HG02884 (cell line): ENCODE results near the gene PIK3CB.
"Not testable (repeated sequence)": the region's sequence is repeated elsewhere in the genome, so short reads cannot be mapped to it uniquely, and the experiment has no call there.

Source experiments
- ATAC-seq: cut with Tn5 transposase; IDR thresholded peaks from one replicate; pipeline ENCODE4 v1.9.1; 2021; ENCODE audit warnings: mild to moderate bottlenecking, moderate library complexity; ENCODE audit not compliant: unreplicated experiment

PIK3CB gene

GRCh38 chr3:138809500-138810256, 25.1 kb downstream of the PIK3CB start:
- no peak for ATAC-seq

GRCh38 chr3:138806376-138807080, 28.2 kb downstream of the PIK3CB start:
- no peak for ATAC-seq

GRCh38 chr3:138803006-138803653, 31.6 kb downstream of the PIK3CB start:
- no peak for ATAC-seq

GRCh38 chr3:138802223-138802622, 32.5 kb downstream of the PIK3CB start:
- not testable (repeated sequence) for ATAC-seq

GRCh38 chr3:138801792-138802191, 32.9 kb downstream of the PIK3CB start:
- no peak for ATAC-seq

GRCh38 chr3:138800248-138800647, 34.5 kb downstream of the PIK3CB start:
- ATAC-seq, result no peak

- ATAC-seq, result no peak
These were observed 34.9 kb downstream of the PIK3CB start for GRCh38 chr3:138799822-138800221.

DNA sequence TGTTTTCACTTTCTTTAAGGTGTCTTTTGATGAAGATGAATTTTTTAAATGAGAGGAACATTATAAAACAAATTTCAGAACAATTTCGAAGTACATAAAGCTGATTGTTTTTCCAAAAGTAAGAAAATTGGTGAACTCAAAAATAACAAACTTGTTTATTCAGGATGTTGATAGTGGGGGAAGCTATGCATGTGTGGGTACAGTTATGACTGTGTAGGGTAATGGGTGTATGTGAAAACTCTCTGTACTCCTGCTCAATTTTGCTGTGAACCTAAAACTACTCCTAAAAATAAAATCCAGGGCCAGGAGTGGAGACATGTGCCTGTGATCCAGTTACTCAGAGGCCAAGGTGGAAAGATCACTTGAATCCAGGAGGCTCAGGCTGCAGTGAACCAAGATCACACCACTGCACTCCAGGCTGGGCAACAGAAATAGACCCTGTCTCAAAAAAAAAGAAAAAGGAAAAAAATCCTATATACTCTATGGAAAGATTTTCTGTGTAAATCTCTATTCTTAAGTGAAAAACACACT, 37.2 kb downstream of the PIK3CB start:
- no peak for ATAC-seq

GRCh38 chr3:138796761-138797160, 38.0 kb downstream of the PIK3CB start:
- ATAC-seq, result no peak

DNA sequence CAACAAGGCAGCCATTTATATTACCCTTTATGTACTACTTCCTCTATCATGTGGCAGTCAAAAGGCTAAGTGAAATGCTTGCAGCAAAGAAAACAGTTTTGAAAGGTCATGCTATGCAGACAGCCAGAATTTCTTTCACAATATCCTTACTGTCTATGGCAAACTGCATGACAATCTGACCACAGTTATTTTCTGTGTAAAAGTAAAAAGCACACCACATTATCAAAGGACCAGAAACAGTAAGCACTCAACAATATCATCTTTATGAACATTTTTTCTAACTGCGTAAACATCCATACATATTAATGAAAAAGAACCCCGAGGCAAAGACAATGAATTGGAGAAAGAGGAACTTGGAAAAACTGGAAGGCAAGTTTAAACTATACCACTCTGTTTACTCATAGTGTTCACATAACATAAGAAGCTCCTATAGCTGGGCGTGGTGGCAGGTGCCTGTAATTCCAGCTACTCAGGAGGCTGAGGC, 47.9 kb downstream of the PIK3CB start:
- ATAC-seq, result no peak

DNA sequence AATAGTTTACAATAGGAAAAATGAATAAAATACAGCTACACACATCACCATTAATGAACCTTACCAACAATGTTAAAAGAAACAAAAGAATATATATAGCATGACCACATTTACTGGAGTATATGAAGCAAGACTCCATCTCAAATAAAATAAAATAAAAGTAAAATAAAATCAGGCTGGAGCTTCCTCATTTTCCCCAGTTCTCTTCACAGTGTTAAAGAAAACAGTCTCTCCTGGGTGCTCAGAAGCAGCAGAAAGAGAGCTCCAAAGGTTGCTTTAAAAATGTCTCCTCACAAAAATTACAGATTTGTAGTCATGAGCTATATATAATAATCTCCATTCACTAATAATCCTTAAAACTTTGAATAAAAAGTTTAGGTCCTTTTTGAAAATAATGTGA, 48.8 kb downstream of the PIK3CB start:
- no peak for ATAC-seq

- not testable (repeated sequence) for ATAC-seq
These were observed 49.3 kb downstream of the PIK3CB start for GRCh38 chr3:138785362-138785857.

GRCh38 chr3:138782755-138783154, 52.0 kb downstream of the PIK3CB start:
- ATAC-seq, result no peak

DNA sequence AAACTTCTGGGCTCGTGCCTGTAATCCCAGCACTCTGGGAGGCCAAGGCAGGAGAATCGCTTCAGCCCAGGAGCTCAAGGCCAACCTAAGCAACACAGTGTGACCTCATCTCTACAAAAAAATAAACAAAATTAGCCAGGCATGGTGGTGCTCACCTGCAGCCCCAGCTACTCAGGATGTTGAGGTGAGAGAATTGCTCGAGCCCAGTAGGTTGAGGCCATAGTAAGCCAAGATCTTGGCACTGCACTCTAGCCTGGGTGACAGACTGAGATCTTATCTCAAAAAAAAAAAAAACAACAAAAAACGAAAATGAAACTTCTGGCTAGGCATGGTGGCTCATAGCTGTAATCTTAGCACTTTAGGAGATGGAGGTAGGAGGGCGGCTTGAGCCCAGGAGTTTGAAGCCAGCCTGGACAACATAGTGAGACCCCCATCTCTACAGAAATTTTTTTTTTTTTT, 53.7 kb downstream of the PIK3CB start:
- no peak for ATAC-seq

GRCh38 chr3:138778643-138779042, 56.1 kb downstream of the PIK3CB start:
- no peak for ATAC-seq

- ATAC-seq, result no peak
These were observed 57.8 kb downstream of the PIK3CB start for GRCh38 chr3:138776961-138777360.

DNA sequence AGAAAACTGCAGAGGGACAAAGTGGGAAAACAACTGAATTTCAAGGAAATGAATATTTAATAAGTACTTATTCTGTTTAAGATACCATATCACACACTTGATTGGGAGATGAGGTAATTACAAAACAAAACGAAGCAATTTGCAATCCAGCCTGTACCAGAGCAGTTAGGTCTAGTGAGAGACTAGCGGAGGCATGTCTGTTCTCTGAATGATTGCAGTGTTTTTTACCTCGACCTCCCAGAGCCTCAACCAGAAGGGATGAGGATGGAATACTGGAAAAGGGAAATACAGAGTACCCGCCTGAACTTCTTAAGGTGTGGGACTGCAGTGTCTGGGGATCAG, 59.5 kb downstream of the PIK3CB start:
- ATAC-seq, result no peak

- ATAC-seq, result no peak
These were observed 60.0 kb downstream of the PIK3CB start for GRCh38 chr3:138774529-138775253.

GRCh38 chr3:138771585-138771984, 63.1 kb downstream of the PIK3CB start:
- ATAC-seq, result no peak

- no peak for ATAC-seq
These were observed 65.1 kb downstream of the PIK3CB start for GRCh38 chr3:138769616-138770015.

- no peak for ATAC-seq
These were observed 65.8 kb downstream of the PIK3CB start for GRCh38 chr3:138768946-138769345.
